Activated CD4-positive, alpha-beta T cell treated with anti-CD3 and anti-CD28 coated beads for 24 hours (primary cell): Measurements from ENCODE around the gene CLDN10.
"Not testable (repeated sequence)": the region's sequence is repeated elsewhere in the genome, so short reads cannot be mapped to it uniquely, and the experiment has no call there.

Experiments used
- DNase-seq, 2 donors: peaks; one replicate each; pipeline ENCODE4 v3.0.0-alpha.2; 2020; ENCODE audit warnings: low read depth in 2 of 2

CLDN10 gene, protein sequence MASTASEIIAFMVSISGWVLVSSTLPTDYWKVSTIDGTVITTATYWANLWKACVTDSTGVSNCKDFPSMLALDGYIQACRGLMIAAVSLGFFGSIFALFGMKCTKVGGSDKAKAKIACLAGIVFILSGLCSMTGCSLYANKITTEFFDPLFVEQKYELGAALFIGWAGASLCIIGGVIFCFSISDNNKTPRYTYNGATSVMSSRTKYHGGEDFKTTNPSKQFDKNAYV

DNA sequence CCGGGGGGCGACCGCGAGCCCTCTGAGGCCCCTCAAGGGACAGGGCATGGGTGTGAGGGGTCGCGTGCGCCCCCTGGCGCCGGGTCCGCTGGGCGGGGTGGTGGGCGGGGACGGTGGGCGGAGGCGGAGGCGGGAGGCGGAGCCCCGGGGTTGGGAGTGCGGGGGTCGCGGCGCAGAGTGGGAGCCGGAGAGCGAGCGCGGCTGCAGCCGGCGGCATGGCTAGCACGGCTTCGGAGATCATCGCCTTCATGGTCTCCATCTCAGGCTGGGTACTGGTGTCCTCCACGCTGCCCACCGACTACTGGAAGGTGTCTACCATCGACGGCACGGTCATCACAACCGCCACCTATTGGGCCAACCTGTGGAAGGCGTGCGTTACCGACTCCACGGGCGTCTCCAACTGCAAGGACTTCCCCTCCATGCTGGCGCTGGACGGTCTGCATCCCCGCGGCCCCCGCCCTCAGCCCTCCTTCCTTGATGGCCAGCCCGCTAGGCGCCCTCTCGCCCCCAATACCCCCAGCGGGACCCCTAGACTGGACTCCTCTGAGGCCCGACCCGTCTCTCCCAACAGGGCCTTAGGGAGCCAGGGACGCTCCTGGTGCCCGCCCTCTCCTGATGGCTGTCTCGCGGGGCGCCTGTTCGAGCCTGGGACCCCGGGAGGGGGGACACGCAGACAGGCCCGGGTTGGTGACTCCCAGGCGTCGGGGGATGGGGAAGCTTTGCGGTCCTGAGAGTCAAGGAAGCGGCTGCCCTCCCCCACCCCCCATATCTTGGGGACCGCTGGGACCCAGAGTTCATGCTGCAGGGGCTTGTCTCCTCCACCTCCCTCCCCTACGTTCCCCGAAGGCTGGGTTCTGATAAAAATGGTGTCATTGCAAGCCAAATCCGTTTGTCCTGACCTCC is at the start of gene CLDN10:
CLDN10 (plus strand) TSS at position 182 of the 903 bp plus-strand sequence; CDS start at position 216, 34 bp downstream.
- no peak for DNase-seq

DNA sequence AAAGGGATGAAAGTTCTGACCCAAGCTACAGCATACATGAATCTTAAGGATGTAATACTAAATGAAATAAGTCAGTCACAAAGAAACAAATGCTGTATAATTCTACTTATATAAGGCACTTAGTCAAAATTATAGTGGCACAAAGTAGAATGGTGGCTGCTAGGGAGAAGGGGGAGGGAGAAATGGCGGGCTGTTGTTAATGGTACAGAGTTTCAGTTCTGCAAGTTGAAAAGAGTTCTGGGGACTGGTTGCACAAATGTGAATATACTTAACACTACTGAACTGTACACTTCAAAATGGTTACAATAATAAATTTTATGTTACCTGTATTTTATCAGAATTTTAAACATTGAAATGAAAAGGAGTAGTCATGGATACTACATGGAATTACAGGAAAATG is 48.9 kb upstream of the CLDN10 start:
- no peak for DNase-seq

DNA sequence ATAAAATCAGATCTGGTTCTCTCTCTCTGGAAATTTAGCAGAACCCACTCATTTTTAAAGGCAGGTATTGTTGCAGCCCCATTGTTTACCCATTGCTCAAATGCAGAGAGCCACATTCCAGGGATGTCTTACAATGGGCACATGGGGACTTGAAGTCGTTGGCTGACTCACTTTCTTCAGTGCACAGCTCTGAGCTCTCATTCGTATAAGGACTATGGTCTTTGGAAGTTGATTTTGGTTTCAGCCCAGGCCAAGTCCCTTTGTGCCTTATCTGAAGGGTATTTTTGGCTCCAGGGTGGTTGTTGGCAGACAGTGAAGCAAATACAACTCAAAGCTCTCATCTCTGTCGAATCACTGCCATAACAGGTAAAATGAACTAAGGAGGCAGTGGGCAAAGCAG is 47.3 kb upstream of the CLDN10 start:
- DNase-seq = no peak

DNA sequence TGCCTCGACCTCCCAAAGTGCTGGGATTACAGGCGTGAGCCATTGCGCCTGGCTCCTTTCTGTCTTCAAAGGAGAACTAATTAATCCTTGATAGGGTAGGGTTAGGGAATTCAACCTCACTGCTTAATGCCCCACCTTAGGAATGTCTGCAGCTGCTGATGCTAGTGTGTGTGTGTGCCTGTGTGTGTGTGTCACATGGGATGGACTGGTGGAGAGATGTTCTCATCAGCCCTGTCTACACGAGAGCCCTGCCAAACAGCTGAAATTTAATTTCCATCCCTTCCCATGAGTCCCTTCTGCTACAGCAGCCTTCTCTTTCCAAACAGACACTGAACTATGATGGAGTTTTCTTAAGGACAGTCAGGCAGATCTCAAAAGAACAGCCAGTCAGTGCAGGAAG is 46.5 kb upstream of the CLDN10 start:
- DNase-seq = no peak

DNA sequence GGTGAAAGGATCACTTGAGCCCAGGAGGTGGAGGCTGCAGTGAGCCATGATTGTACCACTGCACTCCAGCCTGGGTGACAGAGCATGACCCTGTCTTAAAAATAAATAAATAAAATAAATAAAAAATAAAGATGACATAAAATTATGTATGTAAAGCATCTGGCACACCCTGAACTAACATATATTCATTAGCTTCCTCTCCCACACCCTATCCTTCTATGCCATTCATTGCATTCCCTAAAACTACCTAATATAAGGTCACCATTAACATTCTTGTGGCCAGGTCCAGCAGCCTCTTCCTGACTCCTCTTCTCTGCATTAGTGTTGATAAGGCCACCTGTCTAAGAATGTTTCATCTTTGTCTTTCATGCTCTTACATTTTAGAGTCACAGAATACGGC is 44.5 kb upstream of the CLDN10 start:
- DNase-seq = no peak

DNA sequence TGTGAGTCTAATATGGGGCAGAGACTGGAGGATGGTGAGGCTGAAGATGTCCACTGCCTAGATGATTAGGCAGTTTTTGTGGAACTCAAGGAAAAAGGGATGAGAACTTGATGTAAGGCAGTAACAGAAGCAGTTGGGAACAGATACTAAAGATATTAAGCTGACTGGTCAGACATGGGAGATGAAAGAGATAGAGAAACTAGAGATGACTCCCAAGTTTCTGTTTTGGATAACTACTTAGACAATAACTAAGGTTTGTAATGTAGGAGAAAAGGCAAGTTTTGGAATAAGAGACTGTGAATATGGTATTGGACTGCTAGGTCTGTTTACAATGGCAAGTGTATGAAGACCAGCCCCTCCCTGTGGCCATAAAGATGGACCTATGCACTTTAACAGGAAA is 43.5 kb upstream of the CLDN10 start:
- no peak for DNase-seq

DNA sequence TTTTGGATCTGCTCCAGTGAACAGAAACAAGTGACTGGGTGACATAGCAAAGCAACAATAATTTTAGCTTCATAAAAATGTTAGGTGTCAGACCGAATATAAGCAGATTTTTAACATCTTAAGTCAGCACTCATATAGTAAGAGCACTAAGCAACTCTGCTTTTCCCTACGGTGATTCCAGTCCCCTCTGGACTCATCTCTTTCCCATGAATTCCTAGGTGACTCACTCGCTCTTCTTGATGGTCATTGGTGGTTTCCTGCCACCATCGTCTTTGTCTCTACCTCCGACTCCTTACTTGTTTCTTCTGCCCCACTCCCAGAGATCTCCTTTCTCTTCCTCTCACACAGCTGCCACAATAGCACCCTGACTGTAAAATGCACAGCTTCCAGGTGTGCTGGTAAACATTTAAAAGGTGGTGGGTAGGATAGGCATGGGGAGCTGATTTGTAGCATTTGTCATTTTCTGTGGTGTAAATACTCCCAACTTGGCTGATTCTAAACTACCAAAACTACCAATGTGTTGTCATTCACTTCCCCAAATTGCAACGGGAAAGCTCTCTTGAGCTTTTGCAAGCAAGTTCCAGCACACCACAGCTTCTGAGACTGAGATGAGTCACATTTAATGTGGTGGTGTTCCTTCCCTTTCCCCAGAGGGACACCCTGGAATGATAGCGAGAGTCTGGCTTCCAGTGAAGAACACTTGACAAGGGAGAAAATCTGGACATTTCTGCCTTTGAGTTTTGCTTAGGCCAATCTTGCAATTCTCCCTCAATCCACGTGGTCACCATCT is 42.8 kb upstream of the CLDN10 start:
- no peak for DNase-seq

DNA sequence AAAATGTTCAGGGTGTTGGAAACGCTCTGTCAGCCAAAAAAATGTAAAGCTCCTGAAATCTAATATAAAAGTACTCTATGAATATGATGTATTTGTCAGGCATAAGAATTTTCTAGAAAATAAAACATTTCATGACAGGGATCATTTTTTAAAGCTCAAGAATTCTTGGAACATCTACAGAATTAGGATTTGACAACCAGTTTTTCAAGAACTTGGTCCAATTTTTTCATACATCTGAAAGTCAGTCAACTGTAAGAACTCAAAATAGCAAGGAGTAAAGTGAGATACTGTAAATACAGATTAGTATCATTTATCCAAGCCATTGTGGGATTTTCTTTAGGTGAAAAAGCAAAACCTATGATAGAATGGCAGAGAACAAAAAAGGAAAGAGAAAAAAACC is 41.6 kb upstream of the CLDN10 start:
- DNase-seq = no peak

DNA sequence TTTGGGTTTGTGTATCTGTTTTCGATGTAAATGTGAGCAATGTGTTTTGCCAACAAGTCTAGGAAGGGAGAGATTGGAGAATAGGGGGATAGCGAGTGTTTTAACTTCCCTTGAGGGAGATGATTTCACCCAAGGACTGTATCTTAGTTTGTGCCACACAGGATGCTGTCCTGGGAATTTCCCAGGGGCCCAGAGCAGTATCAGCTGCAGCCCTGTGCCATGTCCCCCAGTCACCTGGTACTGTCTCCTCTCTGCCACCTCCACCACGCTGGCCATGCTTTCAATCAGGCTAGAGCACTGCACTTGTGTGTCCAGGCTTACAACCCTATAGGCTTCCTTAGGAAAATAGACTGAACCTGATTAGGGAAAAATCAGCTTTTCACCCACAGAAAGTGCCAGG is 40.1 kb upstream of the CLDN10 start:
- DNase-seq = no peak

DNA sequence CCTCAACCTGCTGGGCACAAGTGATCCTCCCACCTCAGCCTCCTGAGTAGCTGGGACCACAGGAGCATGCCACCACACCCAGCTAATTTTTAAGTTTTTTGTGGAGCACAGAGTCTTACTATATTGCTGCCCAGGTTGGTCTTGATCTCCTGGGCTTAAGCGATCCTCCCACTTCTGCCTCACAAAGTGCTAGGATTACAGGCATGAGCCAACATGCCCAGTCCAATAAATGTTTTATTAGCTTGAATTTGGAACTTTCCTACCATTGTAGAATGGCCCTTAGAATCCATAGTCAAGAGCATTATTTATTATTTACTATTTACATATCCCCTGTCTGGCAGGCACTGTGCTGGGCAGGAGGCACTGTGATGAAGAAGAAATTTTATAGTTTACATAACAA is 39.6 kb upstream of the CLDN10 start:
- no peak for DNase-seq

DNA sequence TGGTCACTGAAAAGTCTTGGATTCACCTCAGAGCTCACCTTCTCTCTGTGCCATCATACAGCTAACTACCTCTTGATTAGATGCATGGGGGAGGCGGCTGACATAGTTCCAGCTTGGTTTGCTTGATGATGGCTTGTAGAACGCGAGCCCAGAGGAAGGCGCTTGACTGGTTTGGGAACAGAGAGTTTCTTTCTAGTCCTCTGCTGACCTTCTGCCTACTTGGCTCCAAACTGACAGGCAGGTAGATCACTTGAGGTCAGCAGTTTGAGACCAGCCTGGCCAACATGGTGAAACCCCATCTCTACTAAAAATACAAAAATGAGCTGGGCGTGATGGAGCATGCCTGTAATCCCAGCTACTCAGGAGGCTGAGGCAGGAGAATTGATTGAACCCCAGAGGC is 36.9 kb upstream of the CLDN10 start:
- not testable (repeated sequence) for DNase-seq

DNA sequence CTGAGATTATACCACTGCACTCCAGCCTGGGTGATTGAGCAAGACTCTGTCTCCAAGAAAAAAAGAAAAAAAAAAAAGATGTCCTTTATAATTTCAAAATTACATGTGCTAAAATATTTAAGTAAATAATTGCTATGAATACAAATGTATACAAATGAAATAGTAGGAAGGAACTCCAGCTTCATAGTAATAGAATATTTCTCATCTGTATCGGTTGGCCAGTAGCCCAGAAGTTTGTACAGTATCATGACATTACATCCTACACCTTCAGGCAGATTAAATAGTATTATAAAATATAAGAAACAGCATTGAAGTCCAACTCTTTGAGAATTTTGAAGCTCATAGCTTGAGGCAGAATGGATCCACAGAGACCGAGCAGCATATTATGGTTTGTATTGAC is 36.5 kb upstream of the CLDN10 start:
- DNase-seq = no peak

DNA sequence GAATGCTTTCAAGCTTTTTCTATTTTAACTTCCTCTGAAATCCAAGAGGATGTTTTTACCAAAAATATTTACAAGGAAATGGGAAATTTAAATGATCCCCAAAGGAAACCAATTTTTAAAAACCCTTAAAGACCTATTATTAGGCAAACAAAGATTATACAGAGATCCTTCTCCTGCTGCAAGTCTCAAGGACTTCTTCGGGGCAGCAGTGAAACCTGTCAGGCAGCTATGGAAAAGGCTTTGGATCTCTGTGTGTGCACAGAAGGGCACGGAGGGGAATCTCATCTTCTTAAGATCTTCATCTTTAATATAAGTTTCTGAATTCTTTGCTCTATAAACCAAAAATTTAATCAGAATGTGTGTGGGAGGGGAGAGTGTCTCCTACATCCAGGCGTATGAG is 36.0 kb upstream of the CLDN10 start:
- no peak for DNase-seq

DNA sequence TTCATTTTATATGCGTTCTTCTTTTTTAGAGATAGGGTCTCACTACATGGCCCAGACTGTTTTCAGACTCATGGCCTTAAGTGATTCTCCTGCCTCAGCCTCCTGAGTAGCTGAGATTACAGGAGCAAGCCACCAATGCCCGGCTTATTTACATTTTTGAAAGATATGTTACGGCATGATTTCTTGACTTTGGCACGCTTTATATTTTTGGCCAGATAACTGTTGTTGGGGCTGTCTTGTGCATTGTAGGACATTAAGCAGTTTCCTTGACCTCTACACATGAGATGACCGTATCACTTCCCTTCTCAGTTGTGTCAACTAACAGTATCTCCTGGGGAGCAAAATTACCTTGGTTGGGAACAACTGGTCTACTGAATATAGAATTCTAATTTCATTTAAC is 28.9 kb upstream of the CLDN10 start:
- DNase-seq = no peak

DNA sequence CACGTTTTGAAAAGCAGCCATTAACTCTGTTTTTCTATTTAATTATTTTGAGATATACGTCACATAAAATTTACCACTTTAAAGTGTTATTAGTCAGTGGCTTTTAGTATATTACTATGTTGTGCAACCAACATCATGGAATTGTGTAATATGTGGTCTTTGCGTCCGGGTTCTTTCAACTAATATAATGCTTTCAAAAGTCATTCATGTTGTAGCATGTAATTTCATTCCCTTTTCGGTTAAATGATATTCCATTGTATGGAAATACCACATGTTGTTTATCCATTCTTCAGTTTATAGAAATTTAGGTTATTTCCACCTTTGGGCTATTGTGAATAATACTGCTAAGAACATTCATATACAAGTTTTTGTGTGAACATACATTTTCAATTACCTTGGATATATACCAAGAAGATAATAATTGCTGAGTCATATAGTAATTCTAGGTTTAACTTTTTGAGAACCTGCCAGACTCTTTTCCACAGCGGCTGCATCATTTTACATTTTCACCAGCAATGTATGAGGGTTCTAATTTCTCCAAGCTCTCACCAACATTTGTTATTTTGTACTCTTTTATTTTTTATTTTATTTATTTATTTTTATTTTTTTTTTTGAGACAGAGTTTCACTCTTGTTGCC is 28.1 kb upstream of the CLDN10 start:
- no peak for DNase-seq

DNA sequence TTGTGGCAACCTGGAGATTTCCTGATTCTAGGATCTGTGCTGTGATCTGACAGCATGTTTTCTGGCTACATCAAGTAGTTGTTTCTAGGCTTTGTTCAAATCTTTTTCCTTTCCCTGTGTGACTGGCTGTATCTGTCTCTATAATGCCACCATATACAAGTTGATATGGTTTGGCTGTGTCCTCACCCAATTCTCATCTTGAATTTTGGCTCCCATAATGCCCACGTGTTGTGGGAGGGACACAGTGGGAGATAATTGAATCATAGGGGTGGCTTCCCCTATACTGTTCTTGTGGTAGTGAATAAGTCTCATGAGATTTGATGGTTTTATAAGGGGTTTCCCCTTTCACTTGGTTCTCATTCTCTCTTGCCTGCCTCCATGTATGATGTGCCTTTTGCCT is 24.6 kb upstream of the CLDN10 start:
- DNase-seq = no peak

DNA sequence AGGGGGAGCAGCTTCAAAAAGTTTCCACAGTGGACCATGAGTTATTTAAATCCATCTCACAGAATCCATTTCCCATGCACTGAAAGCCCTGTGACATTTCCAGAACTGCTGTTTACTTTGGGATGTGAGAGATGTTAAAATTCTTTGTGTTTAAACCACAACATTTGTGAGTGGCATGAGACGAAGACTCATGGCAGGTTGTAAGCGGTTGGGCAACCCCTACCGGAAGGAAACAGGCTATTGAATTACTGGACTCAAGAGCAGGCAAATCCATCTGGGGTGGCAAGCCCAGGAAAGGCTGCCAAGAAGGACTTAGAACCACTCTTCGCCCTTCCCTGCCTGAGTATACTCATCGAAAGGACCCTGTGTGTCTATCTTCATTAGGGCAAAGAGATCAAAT is 22.3 kb upstream of the CLDN10 start:
- DNase-seq = no peak

DNA sequence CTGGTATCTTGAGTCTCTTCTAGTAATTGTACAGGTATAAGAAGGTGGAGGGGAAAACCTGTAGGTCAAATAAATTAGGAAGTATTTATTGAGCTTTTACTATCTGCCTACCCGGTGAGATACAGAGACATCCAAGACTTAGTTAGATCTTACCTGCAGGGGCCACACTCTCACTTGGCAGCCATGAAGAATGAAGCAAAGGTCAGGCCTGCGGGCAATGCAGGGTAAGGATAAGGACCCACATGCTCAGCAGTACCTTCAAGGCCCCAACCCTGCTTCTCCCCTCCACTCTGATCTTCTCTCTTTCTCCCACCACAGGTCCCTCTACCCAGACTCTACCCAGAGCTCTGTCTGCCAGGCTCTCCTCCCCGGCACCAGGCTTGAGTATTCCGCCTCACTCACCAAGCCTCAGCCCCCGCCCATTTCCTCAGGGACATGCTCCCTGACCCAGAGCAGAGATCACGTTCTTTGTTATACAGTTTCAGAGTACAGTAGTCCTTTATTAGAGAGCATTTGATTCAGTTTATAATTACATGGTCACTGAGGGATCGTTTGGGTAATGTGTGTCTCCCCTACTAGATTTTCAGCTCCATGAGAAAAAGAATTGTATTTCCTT is 18.9 kb upstream of the CLDN10 start:
- no peak for DNase-seq

DNA sequence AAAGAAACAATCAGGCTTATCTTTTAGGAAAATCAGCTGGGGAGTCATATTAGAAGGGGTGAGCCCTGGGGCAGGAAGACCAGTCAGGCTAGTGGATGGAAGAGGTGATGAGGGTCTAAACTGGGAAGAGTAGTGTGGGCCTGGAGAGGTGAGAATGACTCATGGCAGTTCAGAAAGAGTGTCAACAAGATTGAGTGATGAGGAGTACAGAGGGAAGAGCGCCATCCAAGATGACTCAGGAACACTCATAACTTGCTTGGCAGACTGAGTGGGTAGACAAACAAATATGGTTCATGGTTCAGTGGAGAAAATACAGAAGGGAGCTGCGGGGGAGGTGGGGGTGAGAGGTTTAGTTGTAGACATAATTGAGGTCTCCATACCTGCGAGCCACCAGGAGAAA is 17.3 kb upstream of the CLDN10 start:
- DNase-seq = no peak

DNA sequence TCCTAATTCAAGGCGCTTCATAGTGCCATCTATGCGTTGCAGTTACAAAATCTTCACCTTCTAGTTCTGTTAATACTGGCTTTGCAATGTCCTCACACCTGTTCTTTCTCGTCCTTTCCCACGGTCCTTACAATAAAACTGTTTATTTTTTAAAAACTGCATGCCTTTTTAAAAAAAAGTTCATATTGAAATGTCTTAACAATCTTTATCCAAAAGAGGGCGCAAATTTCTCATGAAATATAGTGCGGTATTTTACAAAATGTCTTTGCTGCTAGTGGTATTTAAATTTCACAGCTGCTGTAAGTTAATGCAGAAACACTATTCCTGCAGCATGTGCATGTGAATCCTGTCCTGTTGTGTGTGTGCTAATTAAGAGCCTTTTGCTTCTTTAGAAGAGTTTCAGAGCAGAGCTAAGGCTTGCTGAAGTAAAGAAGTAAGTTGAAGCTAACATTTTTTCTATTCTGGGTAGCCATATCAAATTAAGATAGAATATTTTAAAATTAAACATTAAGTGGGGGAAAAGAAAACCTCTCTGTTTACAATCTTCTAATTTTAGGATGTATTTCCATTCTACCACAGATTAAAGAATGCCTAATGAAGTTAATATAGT is 15.8 kb upstream of the CLDN10 start:
- DNase-seq = no peak

DNA sequence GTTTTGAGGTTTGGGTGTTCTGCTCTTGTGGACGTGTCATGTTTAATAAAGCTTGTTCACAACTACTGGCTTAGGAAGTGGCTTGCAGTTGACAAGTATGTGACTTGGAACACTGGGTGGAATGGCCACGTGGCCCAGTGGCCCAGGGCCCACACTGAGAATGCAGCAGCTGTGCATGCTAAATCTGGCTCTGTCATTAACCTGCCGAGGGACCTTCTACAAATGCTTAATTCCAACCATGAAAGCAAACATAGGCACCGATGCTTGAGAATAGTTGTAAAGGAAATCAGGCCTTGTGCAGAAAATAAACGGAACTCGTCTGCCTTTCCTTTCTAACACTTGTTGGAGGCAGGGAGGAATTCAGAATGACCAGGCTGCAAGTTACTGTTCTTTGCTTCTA is 11.6 kb upstream of the CLDN10 start:
- no peak for DNase-seq
